Testis (tissue), 2 donors: Measurements from ENCODE around the gene USP20.

Experiments used
- POLR2A ChIP-seq: fragments of 450-650 bp; IDR thresholded peaks from one replicate; pipeline ENCODE4 v1.6.1; 2017; ENCODE audit warnings: antibody characterized with exemption, mild to moderate bottlenecking, moderate library complexity
- TF ChIP-seq, protein P1 (sequence below), 3 experiments: fragments of 450-650 bp in 2 of 3; fragments of 200-600 bp in 1 of 3; sonication (generic) in 1 of 3; IDR thresholded peaks; one replicate each; pipeline ENCODE4 v1.5.1; 2016 to 2019; ENCODE audit warnings: antibody characterized with exemption in 3 of 3, mild to moderate bottlenecking in 2 of 3, moderate library complexity in 1 of 3

GRCh38 chr9:129798973-129799372 lies 36.3 kb upstream of the USP20 start:
- TF ChIP-seq, protein P1, sequence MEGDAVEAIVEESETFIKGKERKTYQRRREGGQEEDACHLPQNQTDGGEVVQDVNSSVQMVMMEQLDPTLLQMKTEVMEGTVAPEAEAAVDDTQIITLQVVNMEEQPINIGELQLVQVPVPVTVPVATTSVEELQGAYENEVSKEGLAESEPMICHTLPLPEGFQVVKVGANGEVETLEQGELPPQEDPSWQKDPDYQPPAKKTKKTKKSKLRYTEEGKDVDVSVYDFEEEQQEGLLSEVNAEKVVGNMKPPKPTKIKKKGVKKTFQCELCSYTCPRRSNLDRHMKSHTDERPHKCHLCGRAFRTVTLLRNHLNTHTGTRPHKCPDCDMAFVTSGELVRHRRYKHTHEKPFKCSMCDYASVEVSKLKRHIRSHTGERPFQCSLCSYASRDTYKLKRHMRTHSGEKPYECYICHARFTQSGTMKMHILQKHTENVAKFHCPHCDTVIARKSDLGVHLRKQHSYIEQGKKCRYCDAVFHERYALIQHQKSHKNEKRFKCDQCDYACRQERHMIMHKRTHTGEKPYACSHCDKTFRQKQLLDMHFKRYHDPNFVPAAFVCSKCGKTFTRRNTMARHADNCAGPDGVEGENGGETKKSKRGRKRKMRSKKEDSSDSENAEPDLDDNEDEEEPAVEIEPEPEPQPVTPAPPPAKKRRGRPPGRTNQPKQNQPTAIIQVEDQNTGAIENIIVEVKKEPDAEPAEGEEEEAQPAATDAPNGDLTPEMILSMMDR (IDR thresholded peaks at IDR 0.05), result no peak
- TF ChIP-seq POLR2A, result no peak
